ENCODE measurements around the gene RHD. TPM values are rescaled to one million over a fixed set of nuclear protein-coding genes. Genes with fewer than 3 reads are reported as not detected.
"Not testable (repeated sequence)": the region's sequence is repeated elsewhere in the genome, so short reads cannot be mapped to it uniquely, and the experiment has no call there.

The RHD gene
- total RNA-seq (2014; rRNA removed; shearing (Covaris generic)), result not detected in 2 replicates

DNA sequence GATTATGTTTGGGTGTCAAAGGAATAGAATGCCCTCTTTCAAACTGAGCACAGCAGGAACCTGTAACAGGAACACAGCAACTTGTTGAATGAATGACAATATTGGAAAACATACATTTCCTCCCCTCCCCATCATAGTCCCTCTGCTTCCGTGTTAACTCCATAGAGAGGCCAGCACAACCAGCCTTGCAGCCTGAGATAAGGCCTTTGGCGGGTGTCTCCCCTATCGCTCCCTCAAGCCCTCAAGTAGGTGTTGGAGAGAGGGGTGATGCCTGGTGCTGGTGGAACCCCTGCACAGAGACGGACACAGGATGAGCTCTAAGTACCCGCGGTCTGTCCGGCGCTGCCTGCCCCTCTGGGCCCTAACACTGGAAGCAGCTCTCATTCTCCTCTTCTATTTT is at the start of gene RHD:
RHD (plus strand) TSS at position 272 of the 400 bp plus-strand sequence; CDS start at position 311, 39 bp downstream.
- not testable (repeated sequence) for DNase-seq (ENCODE audit: low read depth)

DNA sequence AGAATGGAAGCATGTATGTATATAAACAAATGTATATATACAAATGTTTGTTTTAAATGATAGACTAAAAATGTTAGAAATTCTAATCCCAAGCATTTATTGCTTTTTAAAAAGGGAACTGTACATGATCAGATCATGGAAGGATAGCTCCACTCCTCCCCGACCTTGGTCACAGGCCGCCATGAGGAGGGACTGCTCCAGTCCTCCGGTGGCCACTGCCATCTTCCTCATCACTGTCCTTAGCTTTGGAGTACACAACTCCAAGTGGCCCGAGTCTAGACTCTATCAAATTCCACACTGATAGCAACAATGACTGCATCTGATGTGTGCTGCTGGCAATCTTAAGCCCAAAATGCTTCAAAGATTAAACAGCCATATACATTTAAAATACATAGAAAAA is 49.7 kb upstream of the RHD start:
- DNase-seq (ENCODE audit: low read depth), result no peak

DNA sequence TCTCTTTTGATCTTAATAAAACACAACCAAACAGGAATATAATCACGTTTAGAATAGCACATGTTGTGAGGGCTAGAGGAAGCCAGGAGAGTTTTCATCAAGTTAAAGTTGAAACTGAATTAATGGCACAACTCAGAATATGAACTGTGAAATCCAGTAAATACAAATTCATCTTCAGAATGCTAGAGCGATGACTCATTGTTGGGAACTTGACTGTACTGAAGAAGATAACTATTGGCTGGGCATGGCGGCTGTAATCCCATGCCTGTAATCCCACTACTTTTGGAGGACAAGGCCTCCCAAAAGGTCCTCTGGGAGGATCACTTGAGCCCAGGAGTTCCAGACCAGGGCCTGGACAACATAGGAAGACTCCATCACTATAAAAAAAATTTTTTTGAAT is 48.8 kb upstream of the RHD start:
- no peak for DNase-seq (ENCODE audit: low read depth)

DNA sequence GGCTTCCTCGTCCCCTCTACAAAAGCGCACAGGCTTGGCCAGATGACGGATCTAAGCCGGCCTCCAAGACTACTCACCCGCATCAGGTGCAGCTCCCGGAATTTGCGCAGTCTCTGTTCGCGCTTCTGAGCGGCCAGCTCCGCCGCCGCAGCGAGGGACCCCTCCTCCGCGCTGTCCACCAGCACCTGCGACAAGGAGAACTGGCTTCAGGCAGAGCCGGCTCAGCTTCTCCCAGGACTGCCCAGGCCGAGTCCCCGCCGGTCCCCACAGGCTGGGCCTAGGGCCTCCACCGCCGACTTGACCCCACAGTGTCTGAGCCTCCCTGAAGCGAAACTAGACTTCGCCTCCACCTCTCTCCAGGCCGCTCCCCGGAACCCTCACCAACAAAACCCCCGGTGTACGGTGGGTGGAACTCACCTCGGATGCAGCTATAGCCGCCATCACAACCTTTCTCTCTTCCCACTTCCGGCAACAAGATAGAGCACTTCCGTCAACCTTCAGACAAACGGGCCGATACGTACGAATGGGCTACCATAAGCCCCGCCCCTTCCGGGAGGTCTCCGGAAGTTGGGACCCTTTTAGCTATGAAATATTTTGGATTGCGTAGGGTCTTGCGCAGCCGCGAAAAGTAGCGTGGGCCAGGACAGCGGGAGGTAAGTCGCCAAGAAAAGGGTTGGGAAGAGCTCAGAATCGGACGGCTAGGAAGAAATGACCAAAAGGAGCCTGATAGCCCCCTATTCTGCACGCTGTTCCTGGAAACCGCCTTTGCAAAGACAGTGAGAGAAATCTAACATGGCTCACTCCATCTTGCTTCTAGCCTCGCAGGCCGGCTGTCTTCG is 40.1 kb upstream of the RHD start, which contains the start of gene SYF2:
SYF2 (minus strand) TSS at position 476 of the 839 bp plus-strand sequence; CDS start at position 441, 35 bp downstream.
- DNase-seq (ENCODE audit: low read depth), result peak; percentile 91

DNA sequence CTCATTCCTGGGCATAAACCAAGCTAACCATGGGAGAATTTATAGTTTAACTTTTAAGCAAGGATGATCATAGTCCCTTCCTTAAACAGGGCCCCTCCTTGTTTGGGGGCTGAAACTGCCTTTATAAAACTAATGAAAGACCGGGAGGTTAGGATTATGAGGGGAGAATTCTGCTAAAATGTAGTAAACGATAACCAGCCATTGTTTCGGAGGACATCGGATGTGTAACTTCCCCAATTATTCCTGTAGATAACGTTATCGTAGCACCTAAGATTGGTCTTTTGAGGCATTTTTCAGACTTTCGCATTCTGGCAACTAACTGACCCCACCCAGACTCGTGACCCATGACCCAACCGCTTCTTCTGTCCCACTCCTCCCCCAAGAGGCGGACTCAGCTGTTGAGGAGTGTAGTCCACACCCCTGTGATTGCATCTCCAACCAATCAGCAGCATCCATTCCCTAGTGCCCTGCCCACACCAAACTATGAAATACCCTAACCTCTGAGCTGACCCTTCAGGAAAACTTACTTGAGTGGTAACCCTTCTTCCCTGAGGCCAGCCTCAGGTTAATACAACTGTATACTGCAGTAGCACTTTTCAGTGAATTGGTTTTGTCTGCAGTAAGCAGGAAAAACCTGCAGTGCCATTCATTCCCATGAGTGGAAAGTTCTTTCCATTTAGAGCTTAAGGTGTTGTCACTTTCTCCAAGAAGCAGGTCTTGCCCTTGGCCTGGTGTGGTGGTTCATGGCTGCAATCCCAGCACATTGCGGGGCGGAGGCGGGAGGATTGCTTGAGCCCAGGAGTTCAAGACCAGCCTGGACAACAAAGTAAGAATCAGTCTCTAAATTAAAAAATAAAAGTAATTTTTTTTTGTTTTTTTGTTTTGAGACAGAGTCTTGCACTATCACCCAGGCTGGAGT is 39.2 kb upstream of the RHD start:
- peak; percentile 81 for DNase-seq (ENCODE audit: low read depth)

DNA sequence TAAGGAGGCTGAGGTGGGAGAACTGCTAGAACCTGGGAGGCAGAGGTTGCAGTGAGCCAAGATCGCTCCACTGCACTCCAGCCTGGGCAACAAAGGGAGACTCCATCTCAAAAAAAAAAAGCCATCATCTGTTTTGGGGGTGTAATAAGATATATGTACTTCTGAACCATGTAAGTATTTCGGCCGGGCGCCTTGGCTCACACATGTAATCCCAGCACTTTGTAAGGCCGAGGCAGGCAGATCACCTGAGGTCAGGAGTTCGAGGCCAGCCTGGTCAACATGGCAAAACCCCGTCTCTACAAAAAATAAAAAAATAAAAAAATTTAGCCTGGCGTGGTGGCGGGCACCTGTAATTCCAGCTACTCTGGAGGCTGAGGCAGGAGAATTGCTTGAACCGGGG is 36.9 kb upstream of the RHD start:
- not testable (repeated sequence) for DNase-seq (ENCODE audit: low read depth)

DNA sequence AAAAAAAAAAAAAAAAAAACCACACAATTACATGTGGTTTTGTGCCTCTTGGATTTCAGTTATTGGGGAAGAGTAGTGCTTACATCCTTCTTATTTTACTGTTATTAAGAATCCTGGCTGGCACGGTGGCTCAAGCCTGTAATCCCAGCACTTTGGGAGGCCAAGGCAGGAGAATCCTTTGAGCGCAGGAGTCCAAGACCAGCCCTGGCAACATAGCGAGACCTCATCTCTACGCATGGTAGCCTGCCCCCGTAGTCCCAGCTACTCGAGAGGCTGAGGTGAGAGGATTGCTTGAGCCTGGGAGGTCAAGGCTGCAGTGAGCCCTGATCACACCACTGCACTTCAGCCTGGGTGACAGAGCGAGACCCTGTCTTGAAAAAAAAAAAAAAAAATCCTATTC is 36.0 kb upstream of the RHD start:
- DNase-seq (ENCODE audit: low read depth), result not testable (repeated sequence)

DNA sequence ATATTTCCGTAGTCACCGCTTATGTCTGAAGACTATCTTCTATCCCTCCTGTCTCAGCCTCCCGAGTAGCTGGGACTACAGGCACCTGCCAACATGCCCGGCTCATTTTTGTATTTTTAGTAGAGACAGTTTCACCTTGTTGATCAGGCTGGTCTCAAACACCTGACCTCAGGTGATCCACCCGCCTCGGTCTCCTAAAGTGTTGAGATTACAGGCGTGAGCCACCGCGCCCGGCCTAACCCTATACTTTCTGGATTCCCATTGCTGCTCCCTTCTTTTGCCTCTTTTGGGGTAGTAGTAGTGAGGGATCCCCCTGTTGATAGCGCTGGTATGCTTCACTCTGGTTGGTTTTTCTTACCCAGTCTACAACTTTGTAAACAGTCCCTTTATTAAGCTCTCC is 34.3 kb upstream of the RHD start:
- DNase-seq (ENCODE audit: low read depth), result no peak

DNA sequence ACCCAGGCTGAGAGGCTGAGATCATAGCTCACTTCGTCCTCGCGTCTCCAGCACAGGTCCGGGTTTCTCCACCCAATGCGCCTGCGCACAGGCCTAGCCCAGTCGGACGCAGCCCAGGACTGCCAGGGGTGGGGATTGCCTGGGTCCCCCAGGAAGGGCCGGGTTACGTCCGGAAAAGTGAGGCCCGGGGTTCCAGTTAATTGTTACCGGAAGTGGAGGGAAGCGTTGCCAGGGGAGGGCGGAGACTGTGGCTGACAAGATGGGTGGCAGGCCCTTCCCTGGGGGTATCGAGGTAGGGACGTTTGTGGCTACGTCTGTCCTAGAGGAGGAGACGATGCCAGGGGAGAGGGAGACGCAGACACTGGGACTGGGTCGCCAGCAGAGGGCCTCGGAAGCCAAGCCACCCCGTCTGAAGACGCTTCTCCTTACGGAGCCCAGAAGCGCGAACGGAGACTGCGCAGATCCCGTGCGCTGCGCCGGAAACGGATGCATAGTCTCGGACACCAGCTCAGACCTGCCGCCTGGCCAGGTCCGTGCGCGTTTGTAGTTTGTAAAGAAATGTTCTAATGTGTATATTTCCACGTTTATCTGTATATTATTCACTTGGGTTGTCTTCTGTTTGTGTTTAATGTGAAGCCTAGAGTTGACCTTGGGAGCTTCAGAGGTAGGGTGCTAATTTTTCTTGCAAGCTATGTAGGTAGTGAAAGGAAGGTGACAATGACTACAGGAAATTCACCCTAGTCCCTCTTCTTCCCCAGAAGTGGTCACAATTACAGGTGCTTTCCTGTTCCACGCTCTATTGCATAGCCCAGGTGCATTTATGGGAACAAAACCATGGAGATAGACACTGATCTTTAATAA is 32.4 kb upstream of the RHD start:
- DNase-seq (ENCODE audit: low read depth), result peak; percentile 84

DNA sequence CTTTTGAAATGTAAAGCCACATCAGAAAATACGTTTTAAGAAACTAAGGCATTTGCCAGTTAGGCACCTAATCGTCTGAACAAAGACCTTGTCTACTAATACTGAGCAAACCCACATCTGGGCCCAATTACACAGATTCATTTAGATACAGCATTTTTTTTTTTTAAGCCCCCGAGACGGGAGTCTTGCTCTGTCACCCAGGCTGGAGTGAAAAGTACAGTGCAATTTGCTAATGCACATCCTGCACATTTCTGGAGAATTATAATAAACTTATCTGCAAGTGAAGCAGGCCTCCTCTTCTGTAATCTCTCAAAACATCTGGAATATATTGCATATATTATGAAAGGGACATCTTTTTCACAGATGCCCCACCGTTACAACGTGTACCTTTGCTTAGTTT is 28.4 kb upstream of the RHD start:
- no peak for DNase-seq (ENCODE audit: low read depth)

DNA sequence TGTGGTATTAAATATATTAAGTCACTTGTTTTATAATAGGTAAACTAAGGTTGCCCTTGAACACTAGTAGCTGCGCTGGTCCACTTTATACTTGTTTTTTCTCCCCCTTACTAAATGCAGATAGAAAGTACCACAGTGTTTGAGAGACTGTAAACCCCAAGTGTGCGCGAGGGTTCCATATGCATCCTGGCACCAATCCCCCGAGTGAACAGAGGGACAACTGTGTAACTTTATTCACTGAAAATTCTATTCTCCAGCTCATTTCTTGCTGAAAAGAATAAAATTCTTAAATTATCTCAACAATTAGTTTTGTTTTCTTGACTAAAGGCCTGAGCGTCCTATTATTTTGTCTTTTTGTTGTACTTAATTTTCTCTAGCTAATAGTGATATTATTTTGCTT is 26.9 kb upstream of the RHD start:
- DNase-seq (ENCODE audit: low read depth), result no peak

DNA sequence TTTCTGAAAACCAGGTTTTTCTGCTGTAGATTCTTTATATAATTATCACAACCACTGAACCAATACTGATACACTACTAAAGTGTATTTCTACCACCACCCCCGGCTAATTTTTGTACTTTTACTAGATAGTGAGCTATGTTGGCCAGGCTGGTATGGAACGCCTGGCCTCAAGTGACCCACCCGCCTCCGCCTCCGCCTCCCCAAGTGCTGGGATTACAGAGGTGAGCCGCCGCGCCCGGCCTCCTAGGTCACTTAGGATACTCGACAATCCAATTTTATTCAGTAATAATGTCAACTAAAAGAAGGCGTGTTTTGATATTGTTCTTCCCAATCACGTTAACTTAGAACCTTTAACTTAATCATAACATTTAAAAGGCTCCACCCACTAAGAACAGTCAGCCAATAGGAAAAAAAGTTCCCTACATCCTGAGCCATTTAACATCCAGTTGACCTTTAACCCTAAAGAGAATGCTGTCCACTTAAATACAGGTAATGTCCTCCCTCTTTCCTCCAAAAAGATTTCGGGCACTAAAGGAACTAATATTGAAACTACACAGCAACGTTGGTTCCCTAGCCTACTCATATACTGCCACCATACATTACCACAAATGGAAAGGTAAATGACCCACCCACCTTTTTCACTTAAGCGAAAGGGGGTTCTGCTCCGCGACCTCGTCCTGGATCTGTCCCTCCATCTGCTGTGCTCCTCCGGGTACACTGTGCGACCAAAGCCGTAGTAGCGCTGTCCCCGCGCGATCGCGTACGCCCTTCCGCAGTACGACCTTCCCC is 26.3 kb upstream of the RHD start:
- DNase-seq (ENCODE audit: low read depth), result peak; percentile 42

DNA sequence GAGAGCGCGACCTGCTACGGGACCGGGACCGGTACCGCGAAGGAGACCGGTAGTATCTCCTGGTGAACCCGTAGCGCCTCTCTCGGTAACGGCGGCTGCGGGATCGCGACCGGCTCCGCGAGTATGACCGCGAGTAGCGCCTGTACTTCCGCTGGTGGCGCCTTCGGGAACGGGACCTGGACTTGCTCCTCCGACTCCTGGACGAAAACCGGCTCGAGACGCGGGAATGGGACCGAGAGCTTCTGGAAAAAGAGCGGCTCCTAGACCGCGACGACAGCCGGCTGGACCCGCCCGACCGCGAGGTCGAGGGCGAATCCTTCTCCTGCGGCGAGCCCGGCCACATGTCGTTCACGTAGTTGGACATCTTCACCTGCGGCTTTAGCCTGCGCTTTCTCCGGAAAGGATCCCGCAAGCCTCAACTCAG is 25.7 kb upstream of the RHD start:
- DNase-seq (ENCODE audit: low read depth), result peak; percentile 37

DNA sequence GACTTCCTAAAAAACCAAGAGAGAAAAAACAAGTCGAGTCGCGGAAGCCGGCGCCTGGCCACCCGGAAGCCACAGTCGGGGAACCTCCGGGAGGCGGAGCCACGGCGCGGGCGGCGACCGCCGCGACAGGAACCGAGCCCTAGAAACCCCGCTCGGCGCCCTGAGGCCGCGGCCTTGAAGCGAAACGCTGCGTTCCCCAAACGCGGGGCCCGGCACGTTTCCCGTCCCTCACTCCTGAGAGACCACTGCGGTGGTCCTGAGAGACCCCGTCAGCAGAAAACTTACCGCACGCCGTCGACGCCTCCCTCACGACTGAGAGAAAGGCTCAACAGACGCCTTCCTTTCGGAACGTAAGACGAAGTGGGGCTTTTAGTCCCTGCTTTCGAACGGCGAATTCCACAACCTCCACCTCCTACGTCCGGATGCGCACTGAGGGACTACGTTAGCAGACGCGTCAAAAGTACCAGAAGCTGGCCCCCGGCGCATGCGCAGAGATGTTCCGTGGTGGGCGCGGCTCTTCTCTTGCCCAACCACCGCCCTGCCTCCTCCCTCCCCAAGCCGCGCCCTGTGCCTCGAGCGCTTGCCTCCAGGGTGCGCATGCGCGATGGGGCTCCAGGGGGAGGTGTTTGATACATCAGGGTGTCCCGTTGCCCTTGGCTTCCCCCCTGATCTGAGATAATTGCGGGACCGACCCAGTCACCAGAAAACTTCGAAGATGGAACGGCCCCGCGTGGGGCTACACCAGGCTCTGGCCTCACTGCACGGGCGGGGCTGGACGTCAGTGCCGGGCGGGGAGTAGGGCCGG is 25.1 kb upstream of the RHD start, which contains the start of gene RSRP1:
RSRP1 (minus strand) TSS at position 431 of the 805 bp plus-strand sequence. CDS start 491 bp downstream, outside the sequence.
- DNase-seq (ENCODE audit: low read depth), result peak; percentile 98

DNA sequence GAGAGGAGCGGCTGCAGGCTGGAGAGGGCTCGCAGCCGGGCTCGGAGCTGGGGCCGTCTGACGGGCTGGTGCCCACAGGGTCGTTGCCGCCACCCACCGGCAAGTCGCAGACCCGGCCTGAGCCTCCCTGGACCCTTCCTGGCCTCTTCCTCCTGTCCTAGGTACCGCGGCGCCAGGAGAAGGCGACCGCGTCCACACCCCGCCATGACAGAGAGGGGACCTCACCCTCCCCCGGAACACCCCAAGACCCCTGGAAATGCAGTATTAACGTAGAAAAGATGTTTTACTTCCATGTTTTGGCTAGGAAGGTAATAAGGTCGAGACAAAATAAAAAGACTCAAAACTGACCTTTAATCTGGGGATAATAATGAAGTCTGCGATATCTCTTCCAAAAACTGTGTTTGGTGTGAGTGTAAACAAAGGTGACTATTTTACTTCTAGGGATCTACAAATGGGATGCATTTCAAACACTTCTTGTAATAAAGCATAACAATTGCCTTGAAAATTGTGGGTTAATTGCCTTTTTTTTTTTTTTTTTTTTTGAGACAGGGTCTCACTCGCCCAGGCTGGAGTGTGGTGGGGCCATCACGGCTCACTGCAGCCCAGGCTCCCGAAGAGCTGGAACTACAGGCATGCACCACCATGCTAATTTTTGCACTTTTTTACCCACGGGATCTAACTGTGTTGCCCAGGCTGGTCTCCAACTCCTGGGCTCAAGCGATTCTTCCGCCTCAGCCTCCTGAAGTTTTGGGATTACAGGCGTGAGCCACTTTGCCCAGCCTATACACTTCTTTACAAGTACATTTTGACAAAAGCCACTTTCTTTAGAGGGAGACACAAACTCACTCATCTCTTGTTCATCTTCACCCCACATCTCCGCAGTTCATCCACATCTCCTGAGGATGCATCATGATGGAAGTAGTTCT is 24.2 kb upstream of the RHD start:
- DNase-seq (ENCODE audit: low read depth), result no peak

DNA sequence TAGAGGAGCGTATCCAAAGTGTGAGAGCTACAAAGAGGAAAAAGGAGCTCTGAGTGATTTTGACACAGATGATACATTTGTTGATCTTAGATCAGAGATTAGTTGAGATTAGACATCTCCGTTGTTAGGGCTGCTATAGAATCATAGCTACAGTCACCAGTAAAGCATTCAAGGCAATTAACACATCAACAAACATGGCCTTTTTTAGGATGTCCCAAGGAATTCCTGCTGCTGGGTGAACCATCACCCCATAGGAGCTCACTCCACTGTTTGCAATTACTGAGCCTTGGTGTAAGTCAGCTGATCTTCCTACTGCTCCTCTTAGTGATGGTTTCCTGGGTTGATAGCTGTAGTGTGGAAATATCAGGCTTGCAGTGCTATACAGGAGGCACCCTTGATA is 18.4 kb upstream of the RHD start:
- peak; percentile 90 for DNase-seq (ENCODE audit: low read depth)

DNA sequence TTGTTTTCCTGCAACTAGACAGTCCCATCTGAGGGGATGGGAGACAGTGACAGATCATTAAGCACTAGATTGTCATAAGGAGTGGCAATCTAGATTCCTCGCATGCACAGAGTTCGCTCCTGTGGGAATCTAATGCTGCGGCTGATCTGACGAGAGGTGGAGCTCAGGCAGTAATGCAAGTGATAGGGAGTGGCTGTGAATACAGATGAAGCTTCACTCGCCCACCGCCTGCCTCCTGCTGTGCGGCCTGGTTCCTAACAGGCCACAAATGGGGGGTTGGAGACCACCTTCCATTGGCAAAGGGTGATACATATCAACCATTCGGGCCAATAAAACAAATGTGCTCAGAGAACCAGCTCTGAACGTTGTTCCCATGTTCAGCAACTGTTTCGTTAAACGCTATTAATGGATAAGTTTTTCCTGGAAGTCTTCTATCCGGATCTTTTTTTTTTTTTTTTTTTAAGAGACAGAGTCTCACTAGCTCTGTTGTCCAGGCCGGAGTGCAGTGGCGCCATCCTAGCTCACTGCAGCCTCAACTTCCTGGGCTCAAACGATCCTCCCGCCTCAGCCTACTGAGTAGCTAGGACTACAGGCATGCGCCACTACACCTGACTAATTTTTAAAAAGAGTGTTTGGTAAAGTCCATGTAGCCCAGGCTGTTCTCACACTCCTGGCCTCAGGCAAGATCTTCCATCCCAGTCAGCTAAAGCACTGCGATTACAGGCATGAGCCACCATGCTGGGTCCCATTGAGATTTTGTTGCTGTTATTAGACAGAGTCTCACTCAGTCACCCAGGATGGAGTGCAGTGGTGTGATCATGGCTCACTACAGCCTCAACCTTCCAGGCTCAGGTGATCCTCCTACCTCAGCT is 16.4 kb upstream of the RHD start:
- no peak for DNase-seq (ENCODE audit: low read depth)

DNA sequence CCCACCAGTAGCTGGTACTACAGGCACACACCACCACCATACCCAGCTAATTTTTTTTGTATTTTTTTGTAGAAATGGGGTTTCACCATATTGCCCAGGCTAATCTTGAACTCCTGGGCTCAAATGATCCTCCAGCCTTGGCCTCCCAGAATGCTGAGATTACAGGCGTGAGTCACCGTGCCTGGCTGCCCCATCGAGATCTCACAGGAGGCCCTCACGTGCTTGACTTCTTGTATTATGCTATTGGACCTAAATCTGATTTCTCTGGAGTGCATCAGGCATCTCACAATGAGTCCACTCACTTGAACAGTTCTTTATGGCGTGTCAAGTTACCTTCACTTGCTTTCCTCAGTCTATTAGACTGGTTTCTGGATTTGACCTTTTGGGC is 15.7 kb upstream of the RHD start:
- DNase-seq (ENCODE audit: low read depth), result no peak

Measured in M059J (cell line).